ENCODE measurements around the gene RSU1.

GRCh38 chr10:16737420-16737819 lies 79.8 kb downstream of the RSU1 start:
- no peak for TF ChIP-seq CTCF (IDR thresholded peaks at IDR 0.05; ENCODE audit: low read length)
- no peak for TF ChIP-seq EZH2 (IDR thresholded peaks at IDR 0.05; ENCODE audit: borderline replicate concordance, low read length)

All from OCI-LY1 (cell line).